HG02981 (cell line): Measurements from ENCODE around the gene PLXNB3.

Source experiments
- ATAC-seq: cut with Tn5 transposase; IDR thresholded peaks from one replicate; pipeline ENCODE4 v1.9.1; 2021; ENCODE audit warnings: mild to moderate bottlenecking, moderate library complexity; ENCODE audit not compliant: unreplicated experiment

The PLXNB3 gene

DNA sequence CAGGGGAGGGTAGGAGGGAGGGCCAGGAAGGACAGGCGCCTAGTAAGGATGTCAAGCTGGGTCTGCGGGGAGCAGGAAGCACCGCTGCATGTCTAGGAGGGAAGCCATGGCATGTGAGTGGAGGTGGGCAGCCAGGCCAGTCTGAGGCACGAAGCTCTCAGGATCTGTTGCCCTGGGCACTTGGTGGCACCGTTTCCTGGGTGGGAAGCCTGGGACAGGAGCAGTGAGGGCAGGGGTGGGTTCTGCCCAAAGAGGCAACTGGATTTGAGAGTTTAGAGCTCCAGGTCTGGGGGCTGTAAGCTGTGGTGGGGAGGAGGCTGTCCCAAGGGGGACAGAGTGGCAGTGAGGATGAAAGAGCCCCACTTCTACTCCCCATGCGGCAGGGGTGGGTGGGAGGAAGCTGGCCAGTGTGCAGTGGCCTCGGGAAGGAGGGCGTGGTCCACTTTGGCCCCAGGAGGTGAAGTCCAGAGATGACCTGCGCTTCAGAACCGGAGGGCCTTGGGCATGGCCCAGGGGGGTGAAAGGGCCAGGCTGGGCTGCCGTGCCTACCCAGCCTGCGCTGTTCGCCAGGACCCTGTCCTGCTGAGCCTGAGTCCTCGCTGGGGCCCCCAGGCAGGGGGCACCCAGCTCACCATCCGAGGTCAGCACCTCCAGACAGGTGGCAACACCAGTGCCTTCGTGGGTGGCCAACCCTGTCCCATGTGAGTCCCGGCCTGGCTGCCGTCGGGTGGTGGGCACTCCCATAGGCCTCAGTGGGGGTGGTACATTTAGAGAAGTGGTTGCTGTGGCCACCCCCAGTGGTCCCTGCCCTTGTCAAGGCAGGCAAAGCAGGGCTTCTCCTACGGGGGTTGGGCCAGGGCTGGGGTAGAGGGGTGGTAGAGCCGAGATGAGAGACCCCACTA lies 8.5 kb downstream of the PLXNB3 start:
- no peak for ATAC-seq

GRCh38 chrX:153773218-153773611 lies 9.2 kb downstream of the PLXNB3 start:
- no peak for ATAC-seq

DNA sequence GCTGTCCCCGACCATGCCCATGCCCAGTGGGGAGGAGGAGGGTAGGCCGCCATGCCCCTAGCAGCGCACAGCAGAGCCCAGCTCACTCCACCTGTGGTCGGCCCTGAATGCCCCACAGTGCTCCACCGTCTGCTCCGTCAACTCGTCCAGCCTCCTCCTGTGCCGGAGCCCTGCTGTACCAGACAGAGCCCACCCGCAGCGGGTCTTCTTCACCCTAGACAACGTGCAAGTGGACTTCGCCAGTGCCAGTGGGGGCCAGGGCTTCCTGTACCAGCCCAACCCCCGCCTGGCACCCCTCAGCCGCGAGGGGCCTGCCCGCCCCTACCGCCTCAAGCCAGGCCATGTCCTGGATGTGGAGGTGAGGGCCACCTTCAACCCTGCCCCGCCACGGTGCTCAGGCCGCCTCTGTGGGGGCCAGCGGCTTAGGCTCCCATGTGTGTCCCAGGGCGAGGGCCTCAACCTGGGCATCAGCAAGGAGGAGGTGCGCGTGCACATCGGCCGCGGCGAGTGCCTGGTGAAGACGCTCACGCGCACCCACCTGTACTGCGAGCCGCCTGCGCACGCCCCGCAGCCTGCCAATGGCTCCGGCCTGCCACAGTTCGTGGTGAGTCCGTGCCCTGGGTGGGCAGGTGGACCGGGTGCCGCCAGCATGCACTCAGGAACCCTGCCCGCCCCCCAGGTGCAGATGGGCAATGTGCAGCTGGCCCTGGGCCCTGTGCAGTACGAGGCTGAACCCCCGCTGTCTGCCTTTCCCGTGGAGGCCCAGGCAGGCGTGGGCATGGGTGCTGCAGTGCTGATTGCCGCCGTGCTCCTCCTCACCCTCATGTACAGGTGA lies 9.9 kb downstream of the PLXNB3 start:
- ATAC-seq, result no peak

DNA sequence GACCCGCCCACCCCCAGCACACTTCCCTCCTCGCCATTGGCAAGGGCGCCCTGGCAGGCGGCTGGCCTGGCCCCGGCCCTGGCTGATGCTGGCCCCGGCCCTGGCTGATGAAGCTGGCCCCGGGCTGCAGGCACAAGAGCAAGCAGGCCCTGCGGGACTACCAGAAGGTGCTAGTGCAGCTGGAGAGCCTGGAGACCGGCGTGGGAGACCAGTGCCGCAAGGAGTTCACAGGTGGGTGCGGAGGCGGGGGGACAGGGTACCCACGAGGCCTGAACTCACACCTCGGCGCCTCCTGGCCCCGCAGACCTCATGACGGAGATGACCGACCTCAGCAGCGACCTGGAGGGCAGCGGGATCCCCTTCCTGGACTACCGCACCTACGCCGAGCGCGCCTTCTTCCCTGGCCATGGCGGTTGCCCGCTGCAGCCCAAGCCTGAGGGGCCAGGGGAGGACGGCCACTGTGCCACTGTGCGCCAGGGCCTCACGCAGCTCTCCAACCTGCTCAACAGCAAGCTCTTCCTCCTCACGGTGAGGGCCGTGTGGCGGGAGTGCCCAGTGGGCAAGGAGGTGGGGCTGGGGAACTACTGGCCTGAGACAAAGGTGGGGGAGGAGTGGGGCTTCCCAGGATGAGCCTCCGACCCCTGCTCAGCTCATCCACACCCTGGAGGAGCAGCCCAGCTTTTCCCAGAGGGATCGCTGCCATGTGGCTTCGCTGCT lies 10.7 kb downstream of the PLXNB3 start:
- no peak for ATAC-seq

DNA sequence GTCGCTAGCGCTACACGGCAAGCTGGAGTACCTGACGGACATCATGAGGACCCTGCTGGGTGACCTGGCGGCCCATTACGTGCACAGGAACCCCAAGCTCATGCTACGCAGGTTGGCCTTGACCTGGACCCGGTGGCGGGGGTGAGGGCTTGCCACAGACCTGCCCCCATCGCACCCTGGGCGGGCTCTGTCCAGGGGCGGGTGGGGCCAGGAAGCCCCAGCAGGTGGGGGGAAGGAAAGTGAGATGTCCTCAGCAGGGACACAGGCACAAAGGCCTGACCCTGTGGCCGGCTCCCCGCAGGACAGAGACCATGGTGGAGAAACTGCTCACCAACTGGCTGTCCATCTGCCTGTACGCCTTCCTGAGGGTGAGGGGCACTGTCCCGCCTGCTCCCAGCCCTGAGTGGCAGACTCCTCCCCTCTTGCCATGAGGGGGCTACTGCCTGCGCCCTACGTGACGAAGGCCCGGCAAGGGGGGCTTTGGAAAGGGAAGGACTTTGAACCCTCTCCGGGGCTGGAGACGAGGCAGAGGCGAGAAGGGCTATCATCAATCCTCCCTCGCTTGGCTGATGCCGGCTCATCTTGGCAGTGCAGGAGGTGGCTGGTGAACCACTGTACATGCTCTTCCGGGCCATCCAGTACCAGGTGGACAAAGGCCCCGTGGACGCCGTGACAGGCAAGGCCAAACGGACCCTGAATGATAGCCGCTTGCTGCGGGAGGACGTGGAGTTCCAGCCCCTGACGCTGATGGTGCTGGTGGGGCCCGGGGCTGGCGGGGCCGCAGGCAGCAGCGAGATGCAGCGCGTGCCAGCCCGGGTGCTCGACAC lies 11.5 kb downstream of the PLXNB3 start:
- ATAC-seq, result no peak

DNA sequence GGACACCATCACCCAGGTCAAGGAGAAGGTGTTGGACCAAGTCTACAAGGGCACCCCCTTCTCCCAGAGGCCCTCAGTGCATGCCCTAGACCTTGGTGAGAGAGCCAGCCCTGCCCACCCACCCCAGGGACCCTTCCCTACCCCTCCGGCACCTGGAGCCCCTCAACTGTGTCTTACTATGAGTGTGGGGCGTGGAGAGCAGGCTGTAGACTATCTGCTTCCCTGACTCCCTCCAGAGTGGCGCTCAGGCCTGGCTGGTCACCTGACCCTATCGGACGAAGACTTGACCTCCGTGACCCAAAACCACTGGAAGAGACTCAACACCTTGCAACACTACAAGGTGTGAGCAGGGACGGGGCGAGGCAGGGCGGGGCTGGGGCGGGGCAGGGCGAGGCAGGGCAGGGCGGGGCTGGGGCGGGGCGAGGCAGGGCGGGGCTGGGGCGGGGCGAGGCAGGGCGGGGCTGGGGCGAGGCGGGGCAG lies 12.1 kb downstream of the PLXNB3 start:
- ATAC-seq, result no peak

GRCh38 chrX:153776611-153777045 lies 12.6 kb downstream of the PLXNB3 start:
- no peak for ATAC-seq

DNA sequence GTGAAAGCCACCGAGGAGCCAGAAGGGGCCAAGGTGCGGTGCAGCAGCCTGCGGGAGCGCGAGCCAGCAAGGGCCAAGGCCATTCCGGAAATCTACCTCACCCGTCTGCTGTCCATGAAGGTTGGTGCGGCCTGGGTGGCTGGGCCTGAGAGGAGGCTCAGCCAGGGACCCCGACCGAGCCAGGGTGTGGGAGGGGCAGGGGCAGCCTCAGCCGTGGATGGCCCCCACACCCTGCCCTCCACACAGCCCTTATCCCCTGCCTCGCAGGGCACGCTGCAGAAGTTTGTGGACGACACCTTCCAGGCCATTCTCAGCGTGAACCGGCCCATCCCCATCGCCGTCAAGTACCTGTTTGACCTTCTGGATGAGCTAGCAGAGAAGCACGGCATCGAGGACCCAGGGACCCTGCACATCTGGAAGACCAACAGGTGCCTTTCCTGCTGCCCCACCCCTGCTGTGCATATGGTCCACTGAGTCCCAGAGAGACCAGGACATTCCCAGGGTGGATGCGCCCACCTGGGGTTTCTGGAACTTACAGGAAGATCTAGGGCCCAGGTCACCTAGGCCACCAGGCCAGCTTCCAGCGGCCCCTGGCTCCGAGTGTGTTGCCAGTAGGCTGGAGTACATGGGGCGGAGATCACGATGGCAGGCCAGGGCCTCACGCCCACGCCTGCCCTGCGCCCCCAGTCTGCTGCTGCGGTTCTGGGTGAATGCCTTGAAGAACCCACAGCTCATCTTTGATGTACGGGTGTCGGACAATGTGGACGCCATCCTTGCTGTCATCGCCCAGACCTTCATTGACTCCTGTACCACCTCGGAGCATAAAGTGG lies 13.4 kb downstream of the PLXNB3 start:
- ATAC-seq, result no peak

DNA sequence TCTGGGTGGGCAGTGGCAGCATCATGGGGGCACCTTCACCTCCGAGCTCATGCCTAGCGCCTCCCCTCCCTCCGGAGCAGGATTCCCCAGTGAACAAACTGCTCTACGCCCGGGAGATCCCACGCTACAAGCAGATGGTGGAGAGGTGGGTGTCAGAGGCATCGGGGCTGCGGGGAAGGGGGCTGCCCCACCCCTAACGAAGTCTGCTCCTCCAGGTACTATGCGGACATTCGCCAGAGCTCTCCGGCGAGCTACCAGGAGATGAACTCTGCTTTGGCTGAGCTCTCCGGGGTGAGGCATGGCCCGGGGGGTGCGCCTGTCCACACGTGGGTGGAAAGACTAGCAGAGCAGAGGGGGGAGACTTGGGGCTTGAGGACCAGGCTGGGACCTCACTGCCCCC lies 14.1 kb downstream of the PLXNB3 start:
- no peak for ATAC-seq

- no peak for ATAC-seq
Observed at GRCh38 chrX:153778684-153779101, 14.6 kb downstream of the PLXNB3 start.

DNA sequence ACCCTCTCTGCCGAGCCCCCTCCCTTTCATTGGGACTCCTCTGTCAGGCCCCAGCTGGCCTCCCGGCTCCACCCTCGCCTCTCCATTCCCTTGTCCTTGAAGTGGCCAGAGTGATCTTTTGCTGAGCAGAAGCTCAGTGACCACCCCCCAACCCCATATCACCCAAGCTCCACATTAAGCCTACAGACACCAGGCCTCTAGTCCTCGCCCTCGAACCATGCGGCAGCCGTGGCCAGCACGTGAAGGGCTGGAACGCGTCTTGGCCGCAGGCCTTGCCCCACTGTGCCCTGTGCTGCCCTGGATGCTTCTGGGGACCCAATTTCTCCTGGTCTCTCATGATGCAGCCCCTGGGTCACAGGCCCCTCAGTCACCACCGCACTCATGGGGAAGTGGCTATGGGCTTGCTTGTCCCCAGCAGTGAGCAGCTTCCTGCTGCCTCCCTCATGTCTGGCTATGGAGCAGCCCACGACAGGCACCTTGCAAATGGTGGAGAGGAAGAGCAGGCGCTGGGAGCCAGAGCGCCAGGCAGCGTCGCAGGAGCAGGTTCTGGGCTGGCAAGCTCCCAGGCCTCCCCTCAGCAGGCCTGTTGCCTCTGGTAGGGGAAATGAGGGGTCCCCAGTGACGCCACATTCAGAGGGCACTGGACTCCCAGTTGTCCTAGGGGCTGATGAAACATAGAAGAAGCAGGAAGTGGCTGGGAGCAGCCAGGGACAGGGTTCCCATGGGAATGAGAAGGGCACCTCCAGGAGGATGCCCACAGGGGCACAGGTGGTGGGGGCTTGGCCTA lies 16.0 kb downstream of the PLXNB3 start:
- ATAC-seq, result no peak

GRCh38 chrX:153780678-153781427 lies 16.8 kb downstream of the PLXNB3 start, which contains the start of gene SRPK3:
Gene SRPK3 (plus strand): TSS chrX:153781041. CDS start chrX:153781087, 46 bp downstream.
- ATAC-seq, result no peak

GRCh38 chrX:153781428-153782047 lies 17.5 kb downstream of the PLXNB3 start:
- no peak for ATAC-seq

GRCh38 chrX:153782313-153782712 lies 18.3 kb downstream of the PLXNB3 start:
- ATAC-seq, result no peak

- ATAC-seq, result no peak
Observed at GRCh38 chrX:153782871-153783270, 18.8 kb downstream of the PLXNB3 start.

GRCh38 chrX:153783378-153784013 lies 19.4 kb downstream of the PLXNB3 start:
- ATAC-seq, result no peak
